ENCODE results near the gene FH.

The FH gene

DNA sequence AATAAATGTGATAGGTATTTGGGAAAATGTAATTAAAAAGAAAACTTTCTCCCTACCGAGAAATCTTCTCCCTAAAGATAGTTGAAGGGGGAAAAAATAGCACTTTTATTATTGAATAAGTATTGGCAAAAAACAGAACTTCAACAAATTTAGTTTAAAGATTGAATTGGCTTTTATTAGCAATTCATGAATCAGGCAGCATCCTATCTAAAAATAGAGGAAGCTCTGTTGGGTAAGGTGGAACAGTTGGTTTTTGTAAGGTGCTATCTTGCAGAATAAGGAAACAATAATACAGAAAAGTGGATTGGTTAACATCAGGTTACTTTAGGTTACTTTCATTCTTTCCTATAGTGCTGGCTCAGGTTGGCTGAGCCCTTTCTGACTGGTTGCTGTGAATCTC, 62.8 kb downstream of the FH start:
- no peaks in the 10 kb centered on the region for H3K9me2 ChIP-seq (replicated peaks; ENCODE audit: low read depth, low read length)
- H3K4me1 ChIP-seq (ENCODE audit: insufficient read depth, low read length, poor library complexity, severe bottlenecking), result no peaks in the 10 kb centered on the region
- H4K20me1 ChIP-seq (ENCODE audit: insufficient read depth, low read length, poor library complexity, severe bottlenecking), result no peaks in the 10 kb centered on the region
- no peaks in the 10 kb centered on the region for H3K36me3 ChIP-seq (ENCODE audit: insufficient read depth, low read length)
- H3K9me3 ChIP-seq (ENCODE audit: insufficient read depth, low read depth, low read length), result no peaks in the 10 kb centered on the region
- no peaks in the 10 kb centered on the region for H3F3A ChIP-seq (ENCODE audit: low read depth)
- H3K4me3 ChIP-seq (ENCODE audit: low read length, poor library complexity, severe bottlenecking), result no peak overlapping the region
- no peak overlapping the region for H3K4me2 ChIP-seq (ENCODE audit: low read depth, low read length, poor library complexity, severe bottlenecking)
- no peak overlapping the region for H2AFZ ChIP-seq (ENCODE audit: low read length)
- H3K79me2 ChIP-seq (ENCODE audit: insufficient read depth, low read length), result no peaks in the 10 kb centered on the region
- no peak overlapping the region for H3K9ac ChIP-seq (ENCODE audit: low read depth, low read length, poor library complexity, severe bottlenecking)
- TF ChIP-seq, protein P1, sequence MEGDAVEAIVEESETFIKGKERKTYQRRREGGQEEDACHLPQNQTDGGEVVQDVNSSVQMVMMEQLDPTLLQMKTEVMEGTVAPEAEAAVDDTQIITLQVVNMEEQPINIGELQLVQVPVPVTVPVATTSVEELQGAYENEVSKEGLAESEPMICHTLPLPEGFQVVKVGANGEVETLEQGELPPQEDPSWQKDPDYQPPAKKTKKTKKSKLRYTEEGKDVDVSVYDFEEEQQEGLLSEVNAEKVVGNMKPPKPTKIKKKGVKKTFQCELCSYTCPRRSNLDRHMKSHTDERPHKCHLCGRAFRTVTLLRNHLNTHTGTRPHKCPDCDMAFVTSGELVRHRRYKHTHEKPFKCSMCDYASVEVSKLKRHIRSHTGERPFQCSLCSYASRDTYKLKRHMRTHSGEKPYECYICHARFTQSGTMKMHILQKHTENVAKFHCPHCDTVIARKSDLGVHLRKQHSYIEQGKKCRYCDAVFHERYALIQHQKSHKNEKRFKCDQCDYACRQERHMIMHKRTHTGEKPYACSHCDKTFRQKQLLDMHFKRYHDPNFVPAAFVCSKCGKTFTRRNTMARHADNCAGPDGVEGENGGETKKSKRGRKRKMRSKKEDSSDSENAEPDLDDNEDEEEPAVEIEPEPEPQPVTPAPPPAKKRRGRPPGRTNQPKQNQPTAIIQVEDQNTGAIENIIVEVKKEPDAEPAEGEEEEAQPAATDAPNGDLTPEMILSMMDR (conservative IDR thresholded peaks at IDR 0.05; ENCODE audit: low read length), result no peak
- no peak for TF ChIP-seq EZH2phosphoT487 (IDR thresholded peaks at IDR 0.05; ENCODE audit: borderline replicate concordance)
- no peaks in the 10 kb centered on the region for H3K27me3 ChIP-seq (ENCODE audit: insufficient read depth, low read length, poor library complexity, severe bottlenecking)

DNA sequence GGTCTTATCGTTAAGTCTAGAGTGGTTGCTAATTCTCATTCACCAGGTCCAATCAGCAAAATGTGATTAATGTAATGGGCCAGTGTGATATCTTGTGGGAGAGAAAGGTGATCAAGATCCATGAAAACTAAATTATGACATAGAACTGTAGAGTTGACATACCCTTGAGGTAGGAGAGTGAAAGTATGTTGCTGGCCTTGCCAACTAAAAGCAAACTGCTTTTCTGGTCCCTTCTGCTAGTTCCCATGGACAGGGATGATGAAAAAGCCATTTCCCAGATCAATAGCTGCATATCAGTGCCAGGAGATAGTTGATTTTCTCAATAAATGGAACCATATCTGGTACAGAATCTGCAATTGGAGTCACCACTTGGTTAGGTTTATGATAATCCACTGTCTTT, 65.8 kb downstream of the FH start:
- no peaks in the 10 kb centered on the region for H3K9me2 ChIP-seq (replicated peaks; ENCODE audit: low read depth, low read length)
- no peaks in the 10 kb centered on the region for H3F3A ChIP-seq (ENCODE audit: low read depth)
- no peak overlapping the region for H3K4me3 ChIP-seq (ENCODE audit: low read length, poor library complexity, severe bottlenecking)
- 0 out of 2 replicates have a peak, but pooled peaks cover 3% of the 10 kb centered on the region for H3K9me3 ChIP-seq (ENCODE audit: insufficient read depth, low read depth, low read length)
- no peaks in the 10 kb centered on the region for H4K20me1 ChIP-seq (ENCODE audit: insufficient read depth, low read length, poor library complexity, severe bottlenecking)
- TF ChIP-seq EZH2phosphoT487 (IDR thresholded peaks at IDR 0.05; ENCODE audit: borderline replicate concordance), result no peak
- TF ChIP-seq, protein P1 (conservative IDR thresholded peaks at IDR 0.05; ENCODE audit: low read length), result no peak
- H3K4me2 ChIP-seq (ENCODE audit: low read depth, low read length, poor library complexity, severe bottlenecking), result no peak overlapping the region
- H2AFZ ChIP-seq (ENCODE audit: low read length), result no peak overlapping the region
- H3K79me2 ChIP-seq (ENCODE audit: insufficient read depth, low read length), result no peaks in the 10 kb centered on the region
- H3K9ac ChIP-seq (ENCODE audit: low read depth, low read length, poor library complexity, severe bottlenecking), result no peak overlapping the region
- H3K27me3 ChIP-seq (ENCODE audit: insufficient read depth, low read length, poor library complexity, severe bottlenecking), result no peaks in the 10 kb centered on the region
- no peaks in the 10 kb centered on the region for H3K4me1 ChIP-seq (ENCODE audit: insufficient read depth, low read length, poor library complexity, severe bottlenecking)
- no peaks in the 10 kb centered on the region for H3K36me3 ChIP-seq (ENCODE audit: insufficient read depth, low read length)

DNA sequence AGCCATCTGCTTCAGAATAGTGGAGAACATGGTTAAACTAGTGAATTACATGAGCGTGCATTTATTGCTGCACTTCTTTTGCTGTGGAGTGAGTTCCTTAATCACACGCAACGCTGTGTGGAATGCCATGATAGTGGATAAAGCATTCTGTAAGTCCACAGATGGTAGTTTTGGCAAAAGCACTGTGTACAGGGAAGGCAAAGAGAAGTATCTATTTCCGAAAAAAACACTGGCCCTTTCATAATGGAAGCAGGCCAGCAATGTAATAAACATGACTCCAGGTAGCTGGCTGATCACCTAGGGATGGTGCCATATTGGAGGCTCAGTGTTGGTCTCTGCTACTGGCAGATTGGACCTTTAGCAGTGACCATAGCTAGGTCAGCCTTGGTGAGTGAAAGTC, 67.6 kb downstream of the FH start:
- no peak overlapping the region for H3K4me3 ChIP-seq (ENCODE audit: low read length, poor library complexity, severe bottlenecking)
- H3K4me1 ChIP-seq (ENCODE audit: insufficient read depth, low read length, poor library complexity, severe bottlenecking), result no peaks in the 10 kb centered on the region
- no peaks in the 10 kb centered on the region for H3K27me3 ChIP-seq (ENCODE audit: insufficient read depth, low read length, poor library complexity, severe bottlenecking)
- H3K4me2 ChIP-seq (ENCODE audit: low read depth, low read length, poor library complexity, severe bottlenecking), result no peak overlapping the region
- no peaks in the 10 kb centered on the region for H3F3A ChIP-seq (ENCODE audit: low read depth)
- 0 out of 2 replicates have a peak, but pooled peaks cover 3% of the 10 kb centered on the region for H3K9me3 ChIP-seq (ENCODE audit: insufficient read depth, low read depth, low read length)
- no peak for TF ChIP-seq EZH2phosphoT487 (IDR thresholded peaks at IDR 0.05; ENCODE audit: borderline replicate concordance)
- TF ChIP-seq, protein P1 (conservative IDR thresholded peaks at IDR 0.05; ENCODE audit: low read length), result no peak
- H3K36me3 ChIP-seq (ENCODE audit: insufficient read depth, low read length), result no peaks in the 10 kb centered on the region
- H3K9me2 ChIP-seq (replicated peaks; ENCODE audit: low read depth, low read length), result no peaks in the 10 kb centered on the region
- H3K79me2 ChIP-seq (ENCODE audit: insufficient read depth, low read length), result no peaks in the 10 kb centered on the region
- H4K20me1 ChIP-seq (ENCODE audit: insufficient read depth, low read length, poor library complexity, severe bottlenecking), result no peaks in the 10 kb centered on the region
- H2AFZ ChIP-seq (ENCODE audit: low read length), result no peak overlapping the region
- H3K9ac ChIP-seq (ENCODE audit: low read depth, low read length, poor library complexity, severe bottlenecking), result no peak overlapping the region
